ENCODE results near the gene SH3PXD2A. TPM values are rescaled to one million over a fixed set of nuclear protein-coding genes. Genes with fewer than 3 reads are reported as not detected.
"Not testable (repeated sequence)": the region's sequence is repeated elsewhere in the genome, so short reads cannot be mapped to it uniquely, and the experiment has no call there.

SH3PXD2A gene
- total RNA-seq, 1 donor from 2014 or later: 17.3 TPM

GRCh38 chr10:103761075-103761920 lies 94.1 kb downstream of the SH3PXD2A start:
- H3K4me3 Mint-ChIP-seq (ENCODE audit: unreplicated experiment): no peak overlapping the region
- H3K36me3 Mint-ChIP-seq (ENCODE audit: low read depth, unreplicated experiment): no peaks in the 10 kb centered on the region
- TF ChIP-seq EZH2 (IDR thresholded peaks at IDR 0.05; ENCODE audit: insufficient read depth, low read length) (no peak), CTCF (IDR thresholded peaks at IDR 0.05; ENCODE audit: insufficient read depth, low read depth, low read length) (no peak)
- Histone ChIP-seq H3K36me3 (ENCODE audit: insufficient read depth, low read length) (no peaks in the 10 kb centered on the region), H3K4me2 (ENCODE audit: low read length) (no peak overlapping the region), H3K9ac (ENCODE audit: low read length) (no peak overlapping the region), H2AFZ (ENCODE audit: low read depth, low read length) (no peak overlapping the region), H4K20me1 (ENCODE audit: insufficient read depth, low read length) (no peaks in the 10 kb centered on the region), H3K4me1 (ENCODE audit: insufficient read depth, low read length) (peaks cover 77% of the 10 kb centered on the region), H3K27ac (ENCODE audit: low read depth, low read length) (no peak overlapping the region), H3K79me2 (ENCODE audit: insufficient read depth, low read length) (peaks cover 3% of the 10 kb centered on the region), H3K27me3 (ENCODE audit: insufficient read depth, low read length) (no peaks in the 10 kb centered on the region), H3K4me3 (ENCODE audit: insufficient read depth, low read depth, low read length) (no peak overlapping the region), H3K9me3 (ENCODE audit: insufficient read depth, low read depth, low read length) (no peaks in the 10 kb centered on the region)
- no peaks in the 10 kb centered on the region for H3K27me3 Mint-ChIP-seq (ENCODE audit: low read depth, unreplicated experiment)
- H3K4me1 Mint-ChIP-seq (ENCODE audit: low read depth, unreplicated experiment): peaks cover 54% of the 10 kb centered on the region
- DNase-seq (ENCODE audit: low read depth): peak; percentile 55
- no peak overlapping the region for H3K27ac Mint-ChIP-seq (ENCODE audit: unreplicated experiment)
- no peak for FAIRE-seq
- H3K9me3 Mint-ChIP-seq (ENCODE audit: unreplicated experiment): peaks cover 2% of the 10 kb centered on the region

- not testable (repeated sequence) for H4K20me1 ChIP-seq (ENCODE audit: insufficient read depth, low read length)
These were observed 95.1 kb downstream of the SH3PXD2A start for GRCh38 chr10:103760233-103760632.

GRCh38 chr10:103759100-103759781 lies 96.1 kb downstream of the SH3PXD2A start:
- TF ChIP-seq CTCF (IDR thresholded peaks at IDR 0.05; ENCODE audit: insufficient read depth, low read depth, low read length) (no peak), EZH2 (IDR thresholded peaks at IDR 0.05; ENCODE audit: insufficient read depth, low read length) (no peak)
- peak; percentile 26 for FAIRE-seq

More at GRCh38 chr10:103760233-103760632, 95.1 kb downstream of the SH3PXD2A start:
- not testable (repeated sequence) for H3K79me2 ChIP-seq (ENCODE audit: insufficient read depth, low read length); FAIRE-seq; H3K9me3 Mint-ChIP-seq (ENCODE audit: unreplicated experiment); H3K4me3 Mint-ChIP-seq (ENCODE audit: unreplicated experiment); H3K27me3 ChIP-seq (ENCODE audit: insufficient read depth, low read length); H3K27ac Mint-ChIP-seq (ENCODE audit: unreplicated experiment); H3K9ac ChIP-seq (ENCODE audit: low read length); H3K4me3 ChIP-seq (ENCODE audit: insufficient read depth, low read depth, low read length); DNase-seq (ENCODE audit: low read depth); H3K9me3 ChIP-seq (ENCODE audit: insufficient read depth, low read depth, low read length); H3K4me2 ChIP-seq (ENCODE audit: low read length); H3K27me3 Mint-ChIP-seq (ENCODE audit: low read depth, unreplicated experiment); H3K36me3 ChIP-seq (ENCODE audit: insufficient read depth, low read length); H3K36me3 Mint-ChIP-seq (ENCODE audit: low read depth, unreplicated experiment); H3K27ac ChIP-seq (ENCODE audit: low read depth, low read length); H2AFZ ChIP-seq (ENCODE audit: low read depth, low read length)
- H3K4me1 ChIP-seq (ENCODE audit: insufficient read depth, low read length): peaks cover 67% of the 10 kb centered on the region
- peaks cover 50% of the 10 kb centered on the region for H3K4me1 Mint-ChIP-seq (ENCODE audit: low read depth, unreplicated experiment)

More at GRCh38 chr10:103759100-103759781, 96.1 kb downstream of the SH3PXD2A start:
- Histone ChIP-seq H3K4me1 (ENCODE audit: insufficient read depth, low read length) (peaks cover 58% of the 10 kb centered on the region), H3K79me2 (ENCODE audit: insufficient read depth, low read length) (peaks cover 3% of the 10 kb centered on the region), H3K27me3 (ENCODE audit: insufficient read depth, low read length) (no peaks in the 10 kb centered on the region), H3K9ac (ENCODE audit: low read length) (peak overlapping the region; percentile 66), H3K9me3 (ENCODE audit: insufficient read depth, low read depth, low read length) (no peaks in the 10 kb centered on the region), H3K4me3 (ENCODE audit: insufficient read depth, low read depth, low read length) (no peak overlapping the region), H2AFZ (ENCODE audit: low read depth, low read length) (no peak overlapping the region), H3K27ac (ENCODE audit: low read depth, low read length) (peak overlapping the region; percentile 68), H3K4me2 (ENCODE audit: low read length) (peak overlapping the region; percentile 57), H3K36me3 (ENCODE audit: insufficient read depth, low read length) (no peaks in the 10 kb centered on the region), H4K20me1 (ENCODE audit: insufficient read depth, low read length) (no peaks in the 10 kb centered on the region)
- Mint-ChIP-seq H3K27me3 (ENCODE audit: low read depth, unreplicated experiment) (no peaks in the 10 kb centered on the region), H3K4me3 (ENCODE audit: unreplicated experiment) (peak overlapping the region; percentile 55), H3K27ac (ENCODE audit: unreplicated experiment) (peak overlapping the region; percentile 80), H3K36me3 (ENCODE audit: low read depth, unreplicated experiment) (no peaks in the 10 kb centered on the region), H3K4me1 (ENCODE audit: low read depth, unreplicated experiment) (peaks cover 47% of the 10 kb centered on the region), H3K9me3 (ENCODE audit: unreplicated experiment) (peaks cover 2% of the 10 kb centered on the region)
- peak; percentile 84 for DNase-seq (ENCODE audit: low read depth)
